Calu3 (cell line): Measurements from ENCODE around the gene CNTNAP1. TPM values are rescaled to one million over a fixed set of nuclear protein-coding genes. Genes with fewer than 3 reads are reported as not detected.

Experiments
- BruUV-seq: library from RNA; stranded (reverse); fragments of 400-500 nt; replicated peaks from 2 replicates; lab custom pipeline; 2021; lab: Mats Ljungman, UMichigan
- CTCF ChIA-PET: fragments of 300-600 bp; sonication (Branson Sonifier 250); formaldehyde crosslinking; loops from one replicate; lab custom pipeline; 2022; ENCODE audit warnings: antibody characterized with exemption; lab: Charles Lee
- DNase-seq: peaks from one replicate; pipeline ENCODE4 v3.0.0; 2022
- H3K27ac Mint-ChIP-seq: one replicate; pipeline ENCODE4 v1.8.0; 2022; ENCODE audit warnings: mixed read lengths; ENCODE audit not compliant: unreplicated experiment
- H3K27me3 Mint-ChIP-seq: one replicate; pipeline ENCODE4 v1.8.0; 2022; ENCODE audit warnings: mixed read lengths; ENCODE audit not compliant: unreplicated experiment
- H3K36me3 Mint-ChIP-seq: one replicate; pipeline ENCODE4 v1.8.0; 2022; ENCODE audit warnings: mild to moderate bottlenecking, moderate library complexity, mixed read lengths; ENCODE audit not compliant: insufficient read depth, unreplicated experiment
- H3K4me1 Mint-ChIP-seq: one replicate; pipeline ENCODE4 v1.8.0; 2022; ENCODE audit warnings: mild to moderate bottlenecking, low read depth, mixed read lengths; ENCODE audit not compliant: unreplicated experiment
- H3K4me3 Mint-ChIP-seq: one replicate; pipeline ENCODE4 v1.8.0; 2022; ENCODE audit warnings: mild to moderate bottlenecking, low read depth, moderate library complexity, mixed read lengths; ENCODE audit not compliant: unreplicated experiment
- H3K9me3 Mint-ChIP-seq: one replicate; pipeline ENCODE4 v1.8.0; 2022; ENCODE audit warnings: low read depth, mixed read lengths; ENCODE audit not compliant: unreplicated experiment
- CTCF ChIP-seq: fragments of 200-600 bp; IDR thresholded peaks from one replicate; pipeline ENCODE4 v1.8.0; 2022; ENCODE audit warnings: antibody characterized with exemption; ENCODE audit not compliant: unreplicated experiment
- intact Hi-C: fragments of 100-400 bp; cut with micrococcal nuclease; formaldehyde crosslinking; loops from one replicate; pipeline ENCODE4 v1.10.0; 2022; ENCODE audit not compliant: unreplicated experiment
- total RNA-seq: library from RNA; stranded (reverse); gene quantifications from 2 replicates; pipeline ENCODE4 v1.2.3, GENCODE V29; 2022

The CNTNAP1 gene
- total RNA-seq, 1 experiment from 2014 or later = 1.3 TPM

- CTCF ChIA-PET = interaction anchor here (0.6 to 1.3 kb wide), 3 partner anchors 9 to 68 kb away, joined by 3 to 4 read pairs (median 4); partner anchors contain the start of gene PLEKHH3
- BruUV-seq = no TSS peak
- no peak for DNase-seq
- Mint-ChIP-seq H3K27me3 (peaks cover 43% of the 10 kb centered on the region), H3K9me3 (no peaks in the 10 kb centered on the region), H3K36me3 (peaks cover 15% of the 10 kb centered on the region), H3K27ac (no peak overlapping the region), H3K4me3 (no peak overlapping the region), H3K4me1 (peaks cover 29% of the 10 kb centered on the region)
- intact Hi-C loops = no loop called here
- no peak for TF ChIP-seq CTCF
Measured at GRCh38 chr17:42684929-42685556, 2.7 kb downstream of the CNTNAP1 start.

DNA sequence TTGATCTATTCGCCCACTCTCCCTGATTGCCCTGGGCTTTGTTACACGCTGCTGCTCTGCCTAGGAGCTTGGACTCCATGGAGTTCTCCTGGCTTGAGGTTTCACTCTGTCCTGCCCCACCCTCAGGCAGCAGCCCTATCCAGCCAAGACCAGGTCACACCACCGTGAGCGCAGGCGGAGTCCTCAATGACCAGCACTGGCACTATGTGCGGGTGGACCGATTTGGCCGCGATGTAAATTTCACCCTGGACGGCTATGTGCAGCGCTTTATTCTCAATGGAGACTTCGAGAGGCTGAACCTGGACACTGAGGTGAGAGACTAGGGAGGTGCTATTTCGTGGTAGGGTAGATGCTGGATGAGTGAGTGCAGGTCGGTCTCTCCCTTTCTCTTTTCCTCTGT, 3.5 kb downstream of the CNTNAP1 start:
- intact Hi-C loops = no loop called here
- no peak for DNase-seq
- H3K9me3 Mint-ChIP-seq = no peaks in the 10 kb centered on the region
- TF ChIP-seq CTCF = no peak
- H3K27ac Mint-ChIP-seq = no peak overlapping the region
- BruUV-seq = no TSS peak
- peaks cover 43% of the 10 kb centered on the region for H3K27me3 Mint-ChIP-seq
- CTCF ChIA-PET = interaction anchor here (0.6 to 1.3 kb wide), 3 partner anchors 10 to 68 kb away, joined by 3 to 4 read pairs (median 4); partner anchors contain the start of gene PLEKHH3
- peaks cover 27% of the 10 kb centered on the region for H3K4me1 Mint-ChIP-seq
- H3K4me3 Mint-ChIP-seq = no peak overlapping the region
- peaks cover 15% of the 10 kb centered on the region for H3K36me3 Mint-ChIP-seq

- H3K27ac Mint-ChIP-seq = no peak overlapping the region
- peaks cover 20% of the 10 kb centered on the region for H3K4me1 Mint-ChIP-seq
- no TSS peak for BruUV-seq
- no peak for TF ChIP-seq CTCF
- intact Hi-C loops = no loop called here
- no peaks in the 10 kb centered on the region for H3K9me3 Mint-ChIP-seq
- H3K36me3 Mint-ChIP-seq = peaks cover 15% of the 10 kb centered on the region
- CTCF ChIA-PET = no interaction called here
- peaks cover 37% of the 10 kb centered on the region for H3K27me3 Mint-ChIP-seq
- H3K4me3 Mint-ChIP-seq = no peak overlapping the region
- no peak for DNase-seq
Measured at GRCh38 chr17:42686520-42687128, 4.3 kb downstream of the CNTNAP1 start.

DNA sequence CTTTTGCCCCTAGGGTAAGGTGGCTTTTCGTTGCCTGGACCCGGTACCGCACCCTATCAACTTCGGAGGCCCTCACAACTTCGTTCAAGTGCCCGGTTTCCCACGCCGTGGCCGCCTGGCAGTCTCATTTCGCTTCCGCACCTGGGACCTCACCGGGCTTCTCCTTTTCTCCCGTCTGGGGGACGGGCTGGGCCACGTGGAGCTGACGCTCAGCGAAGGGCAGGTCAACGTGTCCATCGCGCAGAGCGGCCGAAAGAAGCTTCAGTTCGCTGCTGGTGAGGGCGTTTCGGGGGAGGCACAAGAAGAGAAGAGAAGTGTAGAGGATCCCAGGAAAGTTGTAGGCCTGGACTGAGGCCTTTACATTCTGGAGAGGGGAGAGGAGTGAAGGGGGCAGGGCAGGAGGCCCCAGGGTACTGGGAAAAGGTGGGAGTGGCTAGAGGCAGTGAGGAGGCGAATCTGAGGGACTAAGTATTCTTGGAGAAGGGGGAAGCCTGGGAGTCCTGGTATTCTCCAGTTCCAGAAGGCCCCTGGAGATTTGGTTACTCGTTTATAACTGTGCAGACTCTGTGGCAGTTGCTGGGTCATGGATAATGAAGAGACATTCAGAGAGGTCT, 5.5 kb downstream of the CNTNAP1 start:
- Mint-ChIP-seq H3K36me3 (peaks cover 8% of the 10 kb centered on the region), H3K9me3 (no peaks in the 10 kb centered on the region), H3K27ac (no peak overlapping the region), H3K4me3 (no peak overlapping the region), H3K4me1 (peaks cover 8% of the 10 kb centered on the region), H3K27me3 (peaks cover 25% of the 10 kb centered on the region)
- DNase-seq = no peak
- CTCF ChIA-PET = no interaction called here
- no TSS peak for BruUV-seq
- TF ChIP-seq CTCF = no peak
- intact Hi-C loops = no loop called here
